ENCODE results near the gene ARVCF. TPM values are rescaled to one million over a fixed set of nuclear protein-coding genes. Genes with fewer than 3 reads are reported as not detected.

The ARVCF gene
- polyA plus RNA-seq, 1 donor from 2014 or later: 112 TPM

DNA sequence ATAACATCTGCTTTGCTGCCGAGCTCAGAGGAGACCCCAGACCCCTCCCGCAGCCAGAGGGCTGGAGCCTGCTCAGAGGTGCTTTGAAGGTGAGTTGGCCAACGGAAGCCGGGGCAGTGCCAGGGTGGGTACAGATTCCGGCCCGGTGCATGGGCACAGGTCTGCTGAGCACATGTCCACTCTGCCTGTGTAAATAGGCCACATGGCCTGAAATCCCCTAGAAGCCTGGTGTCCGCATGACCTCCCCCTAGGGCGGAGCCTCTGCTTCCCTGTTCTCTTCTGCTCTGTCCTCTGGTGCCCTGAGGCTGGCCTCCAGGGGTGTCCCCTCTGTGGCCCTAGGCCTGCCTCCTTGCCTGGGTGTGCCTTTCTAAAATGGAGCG lies 55.4 kb downstream of the ARVCF start:
- Histone ChIP-seq H3K9me3 (ENCODE audit: low read length) (no peaks in the 10 kb centered on the region), H4K20me1 (ENCODE audit: insufficient read depth) (no peaks in the 10 kb centered on the region), H3F3A (ENCODE audit: insufficient read depth, low read length, poor library complexity, severe bottlenecking) (no peaks in the 10 kb centered on the region), H3K4me2 (ENCODE audit: low read length) (no peak overlapping the region), H2AFZ (ENCODE audit: low read depth, low read length) (no peak overlapping the region), H3K9me2 (ENCODE audit: insufficient read depth, low read length) (no peaks in the 10 kb centered on the region), H3K9ac (ENCODE audit: low read length) (no peak overlapping the region), H3K27me3 (ENCODE audit: insufficient read depth, low read depth, low read length) (no peaks in the 10 kb centered on the region), H3K4me3 (ENCODE audit: low read length) (no peak overlapping the region), H3K79me2 (replicated peaks; ENCODE audit: insufficient read depth, low read length) (no peaks in the 10 kb centered on the region), H3K36me3 (ENCODE audit: insufficient read depth, low read length) (no peaks in the 10 kb centered on the region), H3K27ac (ENCODE audit: low read length) (no peak overlapping the region)
- no peak for TF ChIP-seq SMC3 (conservative IDR thresholded peaks at IDR 0.05; ENCODE audit: poor library complexity)
- no peak for TF ChIP-seq EZH2 (IDR thresholded peaks at IDR 0.05; ENCODE audit: borderline replicate concordance, insufficient read depth, low read length, poor library complexity, severe bottlenecking)
- no peak for TF ChIP-seq EP300 (conservative IDR thresholded peaks at IDR 0.05; ENCODE audit: poor library complexity, severe bottlenecking)
- TF ChIP-seq POLR2AphosphoS5 (IDR thresholded peaks at IDR 0.05): no peak
- TF ChIP-seq CTCF (IDR thresholded peaks at IDR 0.05; ENCODE audit: poor library complexity, severe bottlenecking): no peak

DNA sequence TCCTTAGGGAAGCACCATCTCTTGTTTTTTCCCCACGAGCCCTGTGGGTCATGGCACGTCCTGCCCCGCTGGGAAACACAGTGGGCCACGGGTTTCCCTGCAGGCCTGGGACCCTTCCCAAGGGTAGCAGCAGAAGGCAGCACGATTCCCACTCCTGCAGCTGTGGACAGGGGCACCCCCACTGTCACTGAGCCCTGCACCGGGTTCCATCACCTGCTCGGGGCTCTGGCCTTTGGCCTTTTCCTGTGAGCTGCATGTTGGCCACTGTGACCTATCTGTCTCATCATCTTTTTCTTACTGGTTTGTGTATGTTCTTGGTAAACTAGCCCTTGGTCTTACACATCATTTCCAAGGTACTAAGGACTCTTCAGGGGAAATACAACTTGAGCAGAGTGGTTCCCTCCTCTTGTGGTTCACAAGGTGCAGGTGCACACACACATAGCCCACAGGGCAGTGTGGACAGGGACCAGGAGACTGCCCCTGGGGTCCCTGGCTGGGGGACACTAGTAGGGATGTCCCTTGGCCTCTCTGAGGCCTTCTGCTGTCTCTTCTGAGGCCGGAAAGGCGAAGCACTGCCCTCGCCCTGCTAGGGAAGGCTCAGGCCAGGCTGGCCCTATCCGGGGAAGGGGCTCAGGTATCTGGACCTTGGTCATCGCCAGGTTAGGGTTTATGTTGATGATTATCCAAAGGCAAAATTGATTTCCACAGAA lies 56.0 kb downstream of the ARVCF start:
- Histone ChIP-seq H3K9me2 (ENCODE audit: insufficient read depth, low read length) (no peaks in the 10 kb centered on the region), H3K9ac (ENCODE audit: low read length) (no peak overlapping the region), H3K27ac (ENCODE audit: low read length) (no peak overlapping the region), H3K79me2 (replicated peaks; ENCODE audit: insufficient read depth, low read length) (no peaks in the 10 kb centered on the region), H3K27me3 (ENCODE audit: insufficient read depth, low read depth, low read length) (no peaks in the 10 kb centered on the region), H3K4me3 (ENCODE audit: low read length) (no peak overlapping the region), H3K9me3 (ENCODE audit: low read length) (no peaks in the 10 kb centered on the region), H2AFZ (ENCODE audit: low read depth, low read length) (no peak overlapping the region), H4K20me1 (ENCODE audit: insufficient read depth) (no peaks in the 10 kb centered on the region), H3F3A (ENCODE audit: insufficient read depth, low read length, poor library complexity, severe bottlenecking) (no peaks in the 10 kb centered on the region), H3K36me3 (ENCODE audit: insufficient read depth, low read length) (no peaks in the 10 kb centered on the region), H3K4me2 (ENCODE audit: low read length) (no peak overlapping the region)
- TF ChIP-seq, protein P1, sequence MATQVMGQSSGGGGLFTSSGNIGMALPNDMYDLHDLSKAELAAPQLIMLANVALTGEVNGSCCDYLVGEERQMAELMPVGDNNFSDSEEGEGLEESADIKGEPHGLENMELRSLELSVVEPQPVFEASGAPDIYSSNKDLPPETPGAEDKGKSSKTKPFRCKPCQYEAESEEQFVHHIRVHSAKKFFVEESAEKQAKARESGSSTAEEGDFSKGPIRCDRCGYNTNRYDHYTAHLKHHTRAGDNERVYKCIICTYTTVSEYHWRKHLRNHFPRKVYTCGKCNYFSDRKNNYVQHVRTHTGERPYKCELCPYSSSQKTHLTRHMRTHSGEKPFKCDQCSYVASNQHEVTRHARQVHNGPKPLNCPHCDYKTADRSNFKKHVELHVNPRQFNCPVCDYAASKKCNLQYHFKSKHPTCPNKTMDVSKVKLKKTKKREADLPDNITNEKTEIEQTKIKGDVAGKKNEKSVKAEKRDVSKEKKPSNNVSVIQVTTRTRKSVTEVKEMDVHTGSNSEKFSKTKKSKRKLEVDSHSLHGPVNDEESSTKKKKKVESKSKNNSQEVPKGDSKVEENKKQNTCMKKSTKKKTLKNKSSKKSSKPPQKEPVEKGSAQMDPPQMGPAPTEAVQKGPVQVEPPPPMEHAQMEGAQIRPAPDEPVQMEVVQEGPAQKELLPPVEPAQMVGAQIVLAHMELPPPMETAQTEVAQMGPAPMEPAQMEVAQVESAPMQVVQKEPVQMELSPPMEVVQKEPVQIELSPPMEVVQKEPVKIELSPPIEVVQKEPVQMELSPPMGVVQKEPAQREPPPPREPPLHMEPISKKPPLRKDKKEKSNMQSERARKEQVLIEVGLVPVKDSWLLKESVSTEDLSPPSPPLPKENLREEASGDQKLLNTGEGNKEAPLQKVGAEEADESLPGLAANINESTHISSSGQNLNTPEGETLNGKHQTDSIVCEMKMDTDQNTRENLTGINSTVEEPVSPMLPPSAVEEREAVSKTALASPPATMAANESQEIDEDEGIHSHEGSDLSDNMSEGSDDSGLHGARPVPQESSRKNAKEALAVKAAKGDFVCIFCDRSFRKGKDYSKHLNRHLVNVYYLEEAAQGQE (IDR thresholded peaks at IDR 0.05; ENCODE audit: borderline replicate concordance): no peak
- TF ChIP-seq MXI1 (conservative IDR thresholded peaks at IDR 0.05; ENCODE audit: poor library complexity, severe bottlenecking) (no peak), RAD21 (conservative IDR thresholded peaks at IDR 0.05) (no peak), POLR2AphosphoS5 (IDR thresholded peaks at IDR 0.05) (no peak), TAF1 (IDR thresholded peaks at IDR 0.05; ENCODE audit: low read depth) (no peak), SMC3 (conservative IDR thresholded peaks at IDR 0.05; ENCODE audit: poor library complexity) (no peak)

All from neural cell (in vitro differentiated cells).